NCI-H1436 (cell line): ENCODE results near the gene TCF3.
"Not testable (repeated sequence)": the region's sequence is repeated elsewhere in the genome, so short reads cannot be mapped to it uniquely, and the experiment has no call there.

Experiments
- DNase-seq: peaks from one replicate; lab custom pipeline; 2025; lab: John Stamatoyannopoulos, UW

The TCF3 gene

DNA sequence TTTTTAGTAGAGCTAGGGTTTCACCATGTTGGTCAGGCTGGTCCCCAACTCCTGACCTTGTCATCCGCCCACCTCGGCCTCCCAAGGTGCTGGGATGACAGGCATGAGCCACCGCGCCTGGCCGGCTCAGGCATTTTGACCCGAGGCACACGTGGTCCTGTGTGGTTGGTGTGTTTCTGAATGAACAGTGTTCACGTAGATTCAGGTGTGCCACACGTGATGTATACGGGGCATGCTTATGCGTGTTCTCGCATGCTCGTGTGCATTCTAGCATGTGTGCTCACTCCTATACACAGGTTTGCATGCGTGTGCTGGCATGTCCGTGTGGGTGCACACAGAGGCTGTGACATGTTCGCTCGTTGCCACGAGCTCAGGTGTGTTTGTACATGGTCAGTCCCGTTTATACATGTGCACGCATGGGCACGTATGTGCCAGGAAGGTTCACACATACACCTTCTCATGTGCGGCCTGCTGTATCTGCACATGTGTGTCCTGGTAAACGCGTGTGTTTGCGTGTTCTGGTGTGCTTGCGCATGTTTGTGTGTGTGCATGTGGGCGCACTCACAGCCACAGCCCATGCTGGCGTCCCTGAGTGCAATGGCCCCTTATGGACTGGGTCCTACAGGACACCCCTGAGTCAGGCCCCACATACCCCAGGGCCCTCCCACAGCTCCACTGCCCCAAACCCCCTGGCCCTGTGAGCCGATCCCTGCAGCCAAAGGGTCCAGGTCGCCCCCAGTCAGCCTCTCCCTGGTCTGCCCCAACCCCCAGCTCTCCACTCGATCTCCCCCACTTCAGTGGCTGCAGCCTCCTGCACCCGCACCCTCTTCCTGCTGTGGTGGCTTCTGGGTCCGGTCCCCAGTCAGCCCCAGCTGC, 20.6 kb upstream of the TCF3 start:
- no peak for DNase-seq

DNA sequence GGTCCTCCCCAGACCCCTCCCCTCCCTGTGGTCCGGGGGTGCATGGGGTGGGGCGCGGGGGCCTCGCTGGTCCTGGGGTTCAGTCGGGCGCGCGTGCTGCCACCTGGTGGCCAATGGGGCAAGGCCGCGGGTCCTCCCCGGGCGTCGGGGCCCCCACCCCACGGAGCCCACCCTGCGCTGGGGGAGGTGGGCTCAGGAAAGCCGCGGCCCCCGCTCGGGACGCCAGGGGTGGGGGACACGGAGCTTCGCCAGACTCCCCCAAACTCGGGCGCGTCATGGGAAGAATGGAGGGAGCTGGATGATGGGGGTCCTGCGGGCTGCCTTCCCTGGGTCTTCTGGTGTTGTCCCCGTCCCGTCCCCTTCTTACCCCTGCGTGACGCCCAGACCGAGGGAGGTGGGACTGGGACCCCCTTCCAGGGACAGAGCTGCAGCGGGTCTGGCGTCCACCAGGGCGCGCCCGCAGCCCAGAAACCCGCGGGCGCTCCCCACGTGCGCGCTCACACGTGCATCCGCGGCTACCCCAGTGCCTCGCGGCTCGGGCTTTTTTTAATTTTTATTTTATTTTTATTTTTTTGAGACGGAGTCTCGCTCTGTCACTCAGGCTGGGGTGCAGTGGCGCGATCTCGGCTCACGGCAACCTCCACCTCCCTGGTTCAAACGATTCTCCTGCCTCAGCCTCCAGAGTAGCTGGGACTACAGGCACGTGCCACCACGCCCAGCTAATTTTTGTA, 19.8 kb upstream of the TCF3 start:
- no peak for DNase-seq

DNA sequence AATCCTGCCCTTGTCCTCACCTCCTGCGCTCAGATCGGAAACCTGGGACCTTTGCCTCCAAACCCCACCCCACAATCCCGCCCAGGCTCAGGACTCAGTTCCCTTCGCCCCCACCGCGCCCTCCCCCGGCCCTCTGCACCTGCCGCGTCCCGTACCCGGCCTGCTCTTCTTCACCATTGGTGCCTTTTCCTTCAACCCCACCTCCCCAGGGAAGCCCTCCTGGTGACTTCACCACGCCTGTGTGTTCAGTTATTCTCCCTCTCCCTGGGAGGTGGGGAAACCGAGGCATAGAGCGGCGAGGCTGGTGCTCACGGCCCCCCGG, 19.3 kb upstream of the TCF3 start:
- no peak for DNase-seq

DNA sequence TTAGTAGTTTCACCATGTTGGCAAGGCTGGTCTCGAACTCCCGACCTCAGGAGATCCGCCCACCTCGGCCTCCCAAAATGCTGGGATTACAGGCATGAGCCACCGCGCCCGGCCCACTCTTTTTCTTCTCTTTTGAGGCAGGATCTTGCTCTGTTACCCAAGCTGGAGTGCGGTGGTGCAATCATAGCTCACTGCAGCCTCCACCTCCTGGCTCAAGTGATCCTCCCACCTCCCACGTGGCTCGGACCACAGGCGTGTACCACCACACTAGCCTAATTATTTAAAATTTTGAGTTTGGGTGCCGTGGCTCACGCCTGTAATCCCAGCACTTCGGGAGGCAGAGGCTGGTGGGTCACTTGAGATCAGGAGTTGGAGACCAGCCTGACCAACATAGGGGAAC, 18.3 kb upstream of the TCF3 start:
- DNase-seq = not testable (repeated sequence)

DNA sequence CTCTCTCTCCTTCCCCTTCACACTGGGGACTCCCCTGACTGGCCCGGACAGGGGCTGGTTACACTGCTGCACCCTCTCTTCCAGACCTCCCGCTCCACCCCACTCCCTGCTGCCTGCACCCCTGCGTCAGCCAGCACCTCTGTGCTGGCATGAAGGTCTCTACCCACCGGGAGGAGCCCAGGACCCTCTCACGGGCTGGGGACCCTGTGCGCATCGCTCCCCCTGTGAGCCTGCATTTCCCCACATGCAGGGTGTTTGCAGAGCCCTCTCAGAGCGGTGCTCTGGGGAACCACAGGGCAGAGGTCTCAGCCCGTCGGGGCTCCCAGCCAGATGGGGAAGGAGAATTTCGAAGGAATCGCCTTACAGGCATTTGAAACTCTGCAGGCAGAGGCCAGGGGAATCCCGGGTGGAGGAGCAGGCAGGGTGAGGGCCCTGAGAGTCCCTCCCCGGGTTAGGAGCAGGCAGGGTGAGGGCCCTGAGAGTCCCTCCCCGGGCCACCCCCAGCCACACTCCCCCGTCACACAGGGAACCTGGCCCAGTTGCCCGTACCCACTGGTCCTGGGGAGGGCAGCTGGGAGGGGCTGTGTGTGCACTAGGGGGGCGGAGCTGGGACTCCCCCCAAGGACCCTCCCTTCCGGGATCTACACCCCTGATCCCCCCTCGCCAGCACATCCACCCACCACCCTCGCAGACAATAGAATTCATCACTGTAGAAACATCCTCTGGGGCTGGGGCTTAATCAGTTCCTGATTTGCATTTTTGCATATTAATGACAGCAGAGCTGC, 16.3 kb upstream of the TCF3 start:
- no peak for DNase-seq

DNA sequence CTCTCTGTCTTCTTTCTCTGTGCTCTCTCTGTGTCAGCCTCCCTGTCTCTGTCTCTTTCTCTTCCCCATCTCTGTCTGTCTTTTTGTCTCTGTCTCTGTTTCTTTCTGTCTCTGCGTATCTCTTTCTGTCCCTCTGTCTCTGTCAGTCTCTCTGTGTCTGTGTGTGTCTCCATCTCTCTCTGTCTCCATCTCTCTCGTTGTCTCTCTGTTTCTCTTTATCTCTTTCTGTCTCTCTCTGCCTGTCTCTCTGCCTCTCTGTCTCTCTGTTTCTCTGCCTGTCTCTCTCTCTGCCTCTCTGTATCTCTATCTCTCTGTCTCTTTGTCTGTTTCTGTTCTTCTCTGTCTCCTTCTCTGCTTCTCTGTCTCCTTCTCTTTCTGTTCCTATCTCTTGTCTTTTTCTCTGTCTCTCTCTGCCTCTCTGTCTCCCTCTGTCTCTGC, 15.7 kb upstream of the TCF3 start:
- DNase-seq = no peak

DNA sequence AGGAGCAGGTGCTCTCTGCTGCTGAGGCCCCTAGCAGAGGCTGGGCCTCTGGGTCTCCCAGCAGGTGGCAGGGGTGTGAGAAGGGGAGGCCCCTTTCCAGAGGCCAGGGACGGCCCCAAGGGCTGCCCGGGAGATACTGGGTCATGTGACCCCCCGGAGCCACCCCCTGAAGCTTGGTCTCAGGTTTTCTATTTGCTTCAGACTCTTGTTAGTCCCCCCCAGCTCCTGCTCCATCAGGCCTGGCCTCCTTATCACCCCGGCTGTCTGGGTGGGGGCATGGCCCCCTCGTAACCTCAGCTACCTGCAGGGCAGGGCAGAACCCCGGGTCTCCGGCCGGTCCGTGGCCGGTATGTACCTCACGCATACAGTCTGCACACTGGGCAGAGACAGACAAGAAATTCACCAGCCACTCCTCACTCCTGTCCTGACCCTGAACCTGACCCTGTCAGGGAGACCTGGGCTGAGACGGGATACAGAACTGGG, 13.2 kb upstream of the TCF3 start:
- no peak for DNase-seq

- DNase-seq = no peak
These were observed 11.4 kb upstream of the TCF3 start for GRCh38 chr19:1663852-1664251.

- not testable (repeated sequence) for DNase-seq
These were observed 10.8 kb upstream of the TCF3 start for GRCh38 chr19:1663227-1663626.

DNA sequence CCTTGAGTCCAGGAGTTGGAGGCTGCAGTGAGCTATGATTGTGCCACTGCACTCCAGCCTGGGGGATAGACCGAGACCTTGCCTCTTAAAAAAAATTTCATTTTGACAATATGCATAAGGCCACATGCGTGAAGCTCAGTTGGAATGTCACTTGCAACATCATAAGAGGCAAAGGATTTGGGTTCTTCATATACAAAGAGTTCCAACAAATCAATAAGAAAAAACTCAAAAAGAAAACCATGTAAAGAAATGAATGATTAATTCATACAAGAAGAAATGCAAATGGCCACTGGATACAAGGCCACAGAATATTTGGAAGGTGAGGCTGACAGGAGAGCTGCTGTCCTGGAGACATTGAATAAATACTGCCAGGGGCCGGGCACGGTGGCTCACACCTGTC, 9.6 kb upstream of the TCF3 start:
- no peak for DNase-seq

- no peak for DNase-seq
These were observed 6.6 kb upstream of the TCF3 start for GRCh38 chr19:1659084-1659427.

GRCh38 chr19:1658150-1659083, 6.0 kb upstream of the TCF3 start:
- no peak for DNase-seq

GRCh38 chr19:1657746-1658145, 5.3 kb upstream of the TCF3 start:
- DNase-seq = no peak

- DNase-seq = no peak
These were observed 4.6 kb upstream of the TCF3 start for GRCh38 chr19:1656988-1657536.

- DNase-seq = no peak
These were observed 3.7 kb upstream of the TCF3 start for GRCh38 chr19:1655987-1656608.

DNA sequence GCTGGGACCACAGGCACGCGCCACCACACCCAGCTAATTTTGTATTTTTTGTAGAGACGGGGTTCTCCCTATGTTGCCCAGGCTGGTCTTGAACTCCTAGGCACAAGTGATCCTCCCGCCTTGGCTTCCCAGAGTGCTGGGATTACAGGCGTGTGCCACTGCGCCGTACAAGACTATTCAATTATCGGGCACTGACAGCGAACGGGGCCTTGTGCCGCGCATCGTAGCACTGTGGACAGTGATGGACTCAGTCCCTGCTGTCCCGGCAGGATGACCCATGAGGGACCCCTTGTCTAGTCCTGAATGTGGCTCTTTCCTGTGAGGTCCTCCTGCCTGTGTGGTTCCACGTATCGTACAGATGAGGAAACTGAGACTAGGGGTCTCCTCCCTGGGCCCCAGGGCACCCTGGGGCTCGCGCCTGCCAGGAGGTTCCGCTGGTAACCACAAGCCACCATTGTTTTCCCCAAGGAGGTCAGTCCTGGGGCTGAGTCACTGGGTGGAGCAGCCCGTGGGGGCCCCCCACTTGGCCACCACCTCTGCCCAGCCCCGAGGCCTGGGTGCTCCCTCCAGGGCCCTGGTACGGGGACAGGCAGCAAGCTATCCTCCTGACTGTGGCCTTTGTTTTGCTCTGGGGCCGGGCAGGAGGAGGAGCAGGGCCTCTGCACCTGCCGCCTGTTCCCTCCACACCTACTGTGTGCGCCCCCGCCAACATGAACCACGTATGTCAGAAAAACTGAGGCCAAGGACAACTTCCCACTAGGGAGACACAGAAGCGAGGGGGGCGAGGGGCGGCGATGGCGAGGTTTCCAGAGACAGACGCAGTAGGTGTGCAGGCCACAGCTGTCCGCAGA, 2.9 kb upstream of the TCF3 start:
- no peak for DNase-seq

GRCh38 chr19:1654178-1654792, 1.9 kb upstream of the TCF3 start:
- no peak for DNase-seq

DNA sequence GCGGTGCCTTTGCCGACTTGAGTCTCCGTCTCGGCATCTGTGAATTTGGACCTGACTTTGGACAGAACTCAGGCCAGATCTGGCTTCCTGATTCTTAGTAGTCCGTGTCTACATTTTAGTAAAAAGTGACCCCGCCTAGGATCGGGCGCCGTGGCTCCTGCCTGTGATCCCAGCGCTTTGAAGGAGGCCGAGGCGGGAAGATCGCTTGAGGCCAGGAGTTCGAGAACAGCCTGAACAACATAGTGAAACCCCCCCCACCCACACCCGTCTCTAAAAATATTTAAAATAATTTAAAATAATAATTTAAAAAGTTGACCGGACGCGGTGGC, 849 bp upstream of the TCF3 start:
- DNase-seq = no peak

- no peak for DNase-seq
These were observed 685 bp downstream of the TCF3 start for GRCh38 chr19:1651568-1652291.
